Epithelial cell of esophagus (primary cell): Measurements from ENCODE around the gene HBS1L.

Experiments
- DNase-seq: peaks from one replicate; pipeline ENCODE4 v3.0.0; 2010; ENCODE audit warnings: low read depth
- H3K4me3 ChIP-seq: 2 replicates; pipeline ENCODE4 v1.5.1; 2011; ENCODE audit warnings: mild to moderate bottlenecking, low read length, control low read depth
- TF ChIP-seq, protein P1 (sequence below): IDR thresholded peaks from 2 replicates; pipeline ENCODE4 v1.5.1; 2011; ENCODE audit warnings: low read depth, mild to moderate bottlenecking, low read length, control low read depth, inconsistent platforms; ENCODE audit not compliant: insufficient read depth; ENCODE audit errors: missing control alignments

The HBS1L gene

GRCh38 chr6:135094403-135094821, 39.8 kb upstream of the HBS1L start:
- TF ChIP-seq, protein P1, sequence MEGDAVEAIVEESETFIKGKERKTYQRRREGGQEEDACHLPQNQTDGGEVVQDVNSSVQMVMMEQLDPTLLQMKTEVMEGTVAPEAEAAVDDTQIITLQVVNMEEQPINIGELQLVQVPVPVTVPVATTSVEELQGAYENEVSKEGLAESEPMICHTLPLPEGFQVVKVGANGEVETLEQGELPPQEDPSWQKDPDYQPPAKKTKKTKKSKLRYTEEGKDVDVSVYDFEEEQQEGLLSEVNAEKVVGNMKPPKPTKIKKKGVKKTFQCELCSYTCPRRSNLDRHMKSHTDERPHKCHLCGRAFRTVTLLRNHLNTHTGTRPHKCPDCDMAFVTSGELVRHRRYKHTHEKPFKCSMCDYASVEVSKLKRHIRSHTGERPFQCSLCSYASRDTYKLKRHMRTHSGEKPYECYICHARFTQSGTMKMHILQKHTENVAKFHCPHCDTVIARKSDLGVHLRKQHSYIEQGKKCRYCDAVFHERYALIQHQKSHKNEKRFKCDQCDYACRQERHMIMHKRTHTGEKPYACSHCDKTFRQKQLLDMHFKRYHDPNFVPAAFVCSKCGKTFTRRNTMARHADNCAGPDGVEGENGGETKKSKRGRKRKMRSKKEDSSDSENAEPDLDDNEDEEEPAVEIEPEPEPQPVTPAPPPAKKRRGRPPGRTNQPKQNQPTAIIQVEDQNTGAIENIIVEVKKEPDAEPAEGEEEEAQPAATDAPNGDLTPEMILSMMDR, result no peak
- H3K4me3 ChIP-seq, result no peak overlapping the region
- DNase-seq, result peak; percentile 50

- DNase-seq, result no peak
- TF ChIP-seq, protein P1, result no peak
- no peak overlapping the region for H3K4me3 ChIP-seq
Observed at GRCh38 chr6:135093578-135093977, 39.0 kb upstream of the HBS1L start.

GRCh38 chr6:135092724-135093123, 38.1 kb upstream of the HBS1L start:
- no peak for DNase-seq
- no peak overlapping the region for H3K4me3 ChIP-seq
- TF ChIP-seq, protein P1, result no peak

- H3K4me3 ChIP-seq, result no peak overlapping the region
- DNase-seq, result no peak
- TF ChIP-seq, protein P1, result no peak
Observed at GRCh38 chr6:135090819-135091218, 36.2 kb upstream of the HBS1L start.

DNA sequence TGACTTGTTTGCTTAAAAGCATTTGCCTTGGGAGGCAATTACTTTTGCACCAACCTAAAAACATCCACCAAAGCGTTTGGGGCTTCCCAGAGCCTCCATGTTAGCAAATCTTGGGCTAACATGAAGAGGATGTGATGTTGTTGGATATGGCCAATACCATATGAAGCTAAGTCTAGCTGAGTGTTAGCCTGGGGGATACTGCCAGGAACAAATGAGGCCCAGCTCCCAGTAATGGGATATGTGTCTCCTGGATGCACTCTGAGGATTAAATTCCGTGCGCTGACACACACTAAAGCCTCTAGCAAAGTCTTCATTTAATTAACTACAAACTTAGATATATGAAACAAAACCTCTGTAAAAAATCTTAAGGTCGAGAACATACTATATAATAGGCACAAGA, 35.3 kb upstream of the HBS1L start:
- H3K4me3 ChIP-seq, result no peak overlapping the region
- TF ChIP-seq, protein P1, result no peak
- no peak for DNase-seq

GRCh38 chr6:135088818-135089809, 34.5 kb upstream of the HBS1L start:
- no peak overlapping the region for H3K4me3 ChIP-seq
- DNase-seq, result peak; percentile 81
- TF ChIP-seq, protein P1, result peak; percentile 28
